Urinary bladder (tissue), 4 donors: ENCODE results near the gene SLC25A11. TPM values are rescaled to one million over a fixed set of nuclear protein-coding genes. Genes with fewer than 3 reads are reported as not detected.
"Not testable (repeated sequence)": the region's sequence is repeated elsewhere in the genome, so short reads cannot be mapped to it uniquely, and the experiment has no call there.

Experiments
- DNase-seq: peaks from one replicate; pipeline ENCODE4 v3.0.0-alpha.2; 2015; ENCODE audit errors: extremely low spot score
- H3K27ac ChIP-seq: one replicate; pipeline ENCODE4 v1.5.1; 2013; ENCODE audit warnings: low read depth, mild to moderate bottlenecking, moderate library complexity
- H3K36me3 ChIP-seq: one replicate; pipeline ENCODE4 v1.6.1; 2013; ENCODE audit warnings: mild to moderate bottlenecking, moderate library complexity; ENCODE audit not compliant: insufficient read depth
- H3K4me1 ChIP-seq: one replicate; pipeline ENCODE4 v1.6.1; 2013; ENCODE audit warnings: mild to moderate bottlenecking, moderate library complexity; ENCODE audit not compliant: insufficient read depth
- H3K4me3 ChIP-seq: one replicate; pipeline ENCODE4 v1.5.1; 2013; ENCODE audit warnings: low read depth, low read length
- WGBS: extraction: QIAGEN DNeasy Blood & Tissue Kit; methylation state at CpG from one replicate; pipeline ENCODE4 v1.1.7; 2013; 5-methylcytosine and 5-hydroxymethylcytosine counted together
- polyA plus RNA-seq: library from polyadenylated mRNA; stranded (reverse); fragments of 200-250 nt; gene quantifications from one replicate; pipeline ENCODE4 v1.2.3, GENCODE V29; 2013
- total RNA-seq: library from RNA; depleted of rRNA; stranded (reverse); fragments of >200 nt; gene quantifications from one replicate; pipeline ENCODE4 v1.2.3, GENCODE V29; 2014
- donor health status: healthy with polysubstance abuse.
- donor health status: healthy.

The SLC25A11 gene
- total and polyA plus RNA-seq, 2 donors = 27.7 to 73.5 TPM

- DNase-seq = no peak
- WGBS = 23% methylated on average over 14 of the region's 14 CpGs
- H3K27ac ChIP-seq = no peak overlapping the region
These were observed 5.5 kb downstream of the SLC25A11 start for GRCh38 chr17:4934173-4934979.

DNA sequence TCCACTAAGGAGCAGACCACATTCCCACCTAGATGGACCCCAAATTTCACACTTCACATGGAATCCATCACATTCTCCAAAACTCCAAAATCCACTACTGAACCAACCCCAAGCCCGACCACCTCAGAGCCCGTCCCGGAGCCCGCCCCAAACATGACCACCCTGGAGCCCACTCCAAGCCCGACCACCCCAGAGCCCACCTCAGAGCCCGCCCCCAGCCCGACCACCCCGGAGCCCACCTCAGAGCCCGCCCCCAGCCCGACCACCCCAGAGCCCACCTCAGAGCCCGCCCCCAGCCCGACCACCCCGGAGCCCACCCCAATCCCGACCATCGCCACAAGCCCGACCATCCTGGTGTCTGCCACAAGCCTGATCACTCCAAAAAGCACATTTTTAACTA lies 6.2 kb downstream of the SLC25A11 start:
- WGBS = 75% methylated on average over 16 of the region's 16 CpGs
- Histone ChIP-seq H3K36me3 (no peaks in the 10 kb centered on the region), H3K4me1 (no peaks in the 10 kb centered on the region), H3K4me3 (no peak overlapping the region), H3K27ac (no peak overlapping the region)
- no peak for DNase-seq

More at GRCh38 chr17:4934173-4934979, 5.5 kb downstream of the SLC25A11 start:
- Histone ChIP-seq H3K36me3 (no peaks in the 10 kb centered on the region), H3K4me3 (no peak overlapping the region), H3K4me1 (no peaks in the 10 kb centered on the region)

DNA sequence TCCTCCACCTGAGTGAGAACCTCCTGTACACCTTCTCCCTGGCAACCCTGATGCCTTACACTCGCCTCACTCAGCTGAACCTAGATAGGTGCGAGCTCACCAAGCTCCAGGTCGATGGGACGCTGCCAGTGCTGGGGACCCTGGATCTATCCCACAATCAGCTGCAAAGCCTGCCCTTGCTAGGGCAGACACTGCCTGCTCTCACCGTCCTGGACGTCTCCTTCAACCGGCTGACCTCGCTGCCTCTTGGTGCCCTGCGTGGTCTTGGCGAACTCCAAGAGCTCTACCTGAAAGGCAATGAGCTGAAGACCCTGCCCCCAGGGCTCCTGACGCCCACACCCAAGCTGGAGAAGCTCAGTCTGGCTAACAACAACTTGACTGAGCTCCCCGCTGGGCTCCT lies 7.1 kb downstream of the SLC25A11 start:
- 89% methylated on average over 12 of the region's 12 CpGs for WGBS
- no peak for DNase-seq
- Histone ChIP-seq H3K4me1 (no peaks in the 10 kb centered on the region), H3K4me3 (no peak overlapping the region), H3K36me3 (no peaks in the 10 kb centered on the region), H3K27ac (no peak overlapping the region)

- no peak for DNase-seq
- Histone ChIP-seq H3K36me3 (no peaks in the 10 kb centered on the region), H3K27ac (no peak within 1 kb of the TSS), H3K4me3 (no peak within 1 kb of the TSS), H3K4me1 (no peaks in the 10 kb centered on the region)
- 86% methylated on average over 14 of the region's 14 CpGs for WGBS
These were observed 7.9 kb downstream of the SLC25A11 start, which contains the start of gene GP1BA for GRCh38 chr17:4931963-4932362. Gene GP1BA (plus strand): TSS chr17:4932277. CDS start chr17:4932605, 328 bp downstream.

GRCh38 chr17:4928881-4929280 lies 11.0 kb downstream of the SLC25A11 start:
- 96% methylated on average over 18 of the region's 18 CpGs for WGBS
- no peak for DNase-seq

DNA sequence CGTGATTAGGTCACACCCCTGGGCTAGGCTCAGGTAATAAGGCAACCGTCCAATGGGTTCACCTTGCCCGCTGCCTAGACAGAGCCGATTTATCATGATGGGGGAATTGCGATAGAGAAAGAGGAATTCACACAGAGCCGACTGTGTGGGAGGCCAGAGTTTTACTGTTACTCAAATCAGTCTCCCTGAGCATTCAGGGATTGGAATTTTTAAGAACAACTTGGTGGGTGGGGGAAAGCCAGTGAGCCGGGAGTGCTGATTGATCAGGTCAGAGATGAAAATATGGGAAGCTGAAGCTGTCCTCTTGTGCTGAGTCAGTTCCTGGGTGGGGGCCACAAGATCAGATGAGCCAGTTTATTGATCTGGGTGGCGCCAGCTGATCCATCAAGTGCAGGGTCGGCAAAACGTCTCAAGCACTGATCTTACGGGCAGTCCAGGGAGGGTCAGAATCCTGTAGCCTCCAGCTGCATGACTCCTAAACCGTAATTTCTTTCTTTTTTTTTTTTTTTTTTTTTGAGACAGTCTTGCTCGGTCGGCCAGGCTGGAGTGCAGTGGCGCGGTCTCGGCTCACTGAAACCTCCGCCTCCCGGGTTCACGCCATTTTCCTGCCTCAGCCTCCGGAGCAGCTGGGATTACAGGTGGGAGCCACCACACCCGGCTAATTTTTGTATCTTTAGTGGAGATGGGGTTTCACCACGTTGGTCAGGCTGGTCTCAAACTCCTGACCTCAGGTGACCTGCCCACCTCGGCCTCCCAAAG lies 13.1 kb downstream of the SLC25A11 start:
- H3K4me3 ChIP-seq, H3K36me3 ChIP-seq, DNase-seq, H3K4me1 ChIP-seq, H3K27ac ChIP-seq: not testable (repeated sequence)
- WGBS = 81% methylated on average over 24 of the region's 24 CpGs

More at GRCh38 chr17:4928881-4929280, 11.0 kb downstream of the SLC25A11 start:
- Histone ChIP-seq H3K27ac (no peak overlapping the region), H3K4me1 (no peaks in the 10 kb centered on the region), H3K36me3 (no peaks in the 10 kb centered on the region), H3K4me3 (no peak overlapping the region)

- H3K27ac ChIP-seq = no peak overlapping the region
These were observed 18.5 kb downstream of the SLC25A11 start for GRCh38 chr17:4921320-4921719.

GRCh38 chr17:4920351-4921048 lies 19.3 kb downstream of the SLC25A11 start:
- Histone ChIP-seq H3K4me1 (no peaks in the 10 kb centered on the region), H3K4me3 (no peak overlapping the region), H3K27ac (no peak overlapping the region), H3K36me3 (no peaks in the 10 kb centered on the region)
- DNase-seq = no peak
- 87% methylated on average over 10 of the region's 10 CpGs for WGBS

More at GRCh38 chr17:4921320-4921719, 18.5 kb downstream of the SLC25A11 start:
- H3K4me3 ChIP-seq = no peak overlapping the region
- no peaks in the 10 kb centered on the region for H3K36me3 ChIP-seq
- WGBS = 90% methylated on average over 4 of the region's 4 CpGs
- H3K4me1 ChIP-seq = no peaks in the 10 kb centered on the region
- DNase-seq = no peak

DNA sequence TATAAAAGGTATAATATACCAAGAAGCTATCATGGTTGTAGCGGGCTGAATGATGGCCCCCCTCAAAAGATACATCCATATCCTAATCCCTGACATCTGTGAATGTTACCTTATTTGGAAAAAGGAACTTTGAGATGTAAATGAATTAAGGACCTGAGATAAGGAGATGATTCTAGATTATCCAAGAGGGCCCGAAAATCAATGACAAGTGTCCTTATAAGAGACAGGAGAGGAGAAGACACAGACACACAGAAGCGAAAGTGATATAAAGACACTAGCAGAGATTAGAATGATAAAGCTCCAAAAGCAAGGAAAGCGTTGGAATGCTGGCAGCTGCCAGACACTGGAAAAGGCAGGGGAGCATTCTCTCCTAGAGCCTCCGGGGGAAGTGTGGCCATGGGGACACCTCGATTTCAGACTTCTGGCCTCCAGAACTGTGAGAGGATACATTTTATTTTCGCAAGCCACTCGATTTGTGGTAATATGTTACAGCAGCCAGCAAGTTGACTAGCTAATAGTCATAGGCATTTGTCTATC lies 20.3 kb downstream of the SLC25A11 start:
- Histone ChIP-seq H3K4me3 (no peak overlapping the region), H3K4me1 (no peaks in the 10 kb centered on the region), H3K27ac (no peak overlapping the region), H3K36me3 (no peaks in the 10 kb centered on the region)
- WGBS = 44% methylated on average over 8 of the region's 8 CpGs
- DNase-seq = no peak

GRCh38 chr17:4914551-4914950 lies 25.3 kb downstream of the SLC25A11 start:
- not testable (repeated sequence) for H3K27ac ChIP-seq, H3K4me1 ChIP-seq, DNase-seq, H3K4me3 ChIP-seq, H3K36me3 ChIP-seq
- WGBS = 92% methylated on average over 4 of the region's 4 CpGs

DNA sequence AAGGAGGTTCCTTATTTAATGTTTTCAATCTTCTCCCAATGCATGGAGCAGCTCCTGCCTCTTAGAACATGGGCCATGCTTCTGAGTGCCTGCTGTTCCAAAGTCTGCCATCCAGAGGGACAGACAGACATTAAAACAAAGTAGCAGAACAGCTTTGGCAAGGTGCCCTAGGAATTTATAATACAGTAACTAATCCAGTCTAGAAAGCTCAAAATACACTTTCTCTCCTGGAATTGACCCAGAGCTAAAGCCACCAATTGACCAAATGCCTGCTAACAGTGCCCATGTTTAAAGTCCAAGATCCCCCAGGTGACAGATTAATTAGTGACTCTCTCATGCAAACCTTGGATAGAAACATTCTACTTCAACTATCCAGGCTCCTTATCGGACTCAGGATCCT lies 25.9 kb downstream of the SLC25A11 start:
- Histone ChIP-seq H3K4me3 (no peak overlapping the region), H3K36me3 (no peaks in the 10 kb centered on the region), H3K4me1 (no peaks in the 10 kb centered on the region), H3K27ac (no peak overlapping the region)
- DNase-seq = no peak
- 61% methylated on average over 1 of the region's 1 CpG for WGBS

GRCh38 chr17:4908711-4909496 lies 30.9 kb downstream of the SLC25A11 start:
- Histone ChIP-seq H3K27ac (no peak overlapping the region), H3K36me3 (no peaks in the 10 kb centered on the region), H3K4me1 (no peaks in the 10 kb centered on the region), H3K4me3 (no peak overlapping the region)
- DNase-seq = peak; percentile 52
- 20% methylated on average over 20 of the region's 20 CpGs for WGBS

DNA sequence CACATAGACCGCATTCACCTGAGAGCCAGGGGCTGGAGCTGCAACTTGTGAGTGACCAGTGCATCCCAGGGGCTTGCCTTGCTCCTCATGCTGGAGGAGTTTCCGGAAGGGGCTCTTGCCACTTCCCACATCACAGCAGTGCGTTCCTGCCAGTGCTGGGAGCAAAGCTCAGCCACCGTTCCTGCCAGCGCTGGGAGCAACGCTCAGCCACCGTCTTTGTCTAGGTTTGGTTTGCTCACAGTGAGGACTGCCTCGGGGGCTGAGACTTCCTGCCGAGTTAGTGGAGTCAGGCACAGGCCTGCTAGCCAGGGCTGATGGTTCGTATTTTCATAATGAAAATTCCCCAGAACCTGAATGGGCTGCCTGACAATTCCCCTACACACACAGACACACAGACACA lies 31.5 kb downstream of the SLC25A11 start:
- Histone ChIP-seq H3K36me3 (no peaks in the 10 kb centered on the region), H3K4me3 (no peak overlapping the region), H3K27ac (no peak overlapping the region), H3K4me1 (no peaks in the 10 kb centered on the region)
- DNase-seq = no peak
- WGBS = 43% methylated on average over 10 of the region's 10 CpGs
